GM12878 (cell line): ENCODE data around the gene TRPM3. TPM values are rescaled to one million over a fixed set of nuclear protein-coding genes. Genes with fewer than 3 reads are reported as not detected.

ENCODE experiments used
- CHD1 ChIP-seq: IDR thresholded peaks from 2 replicates; pipeline ENCODE4 v1.6.1; 2012; ENCODE audit warnings: low read depth, low read length, improper control_type of control experiment
- CTCF ChIP-seq, 3 experiments: IDR thresholded peaks in 2 of 3; conservative IDR thresholded peaks in 1 of 3; 2 replicates each; pipeline ENCODE4 v1.5.1; 2011; ENCODE audit warnings: low read depth in 3 of 3, low read length in 3 of 3, mild to moderate bottlenecking in 3 of 3, control low read depth in 2 of 3, moderate library complexity in 2 of 3, inconsistent platforms in 1 of 3, mixed read lengths in 1 of 3; ENCODE audit not compliant: control insufficient read depth in 2 of 3, insufficient read depth in 1 of 3; ENCODE audit errors: extremely low read depth in 1 of 3
- EGR1 ChIP-seq, 2 experiments: IDR thresholded peaks; 1 replicate in 1 of 2; 2 replicates in 1 of 2; pipeline ENCODE4 v1.6.1; 2011 to 2012; ENCODE audit warnings: low read depth in 2 of 2, low read length in 2 of 2, borderline replicate concordance in 1 of 2, mild to moderate bottlenecking in 1 of 2, moderate library complexity in 1 of 2
- IKZF1 ChIP-seq: fragments of 450-650 bp; conservative IDR thresholded peaks from 2 replicates; pipeline ENCODE4 v1.6.1; 2017; ENCODE audit warnings: antibody characterized with exemption, mild to moderate bottlenecking
- MTA2 ChIP-seq: fragments of 450-650 bp; IDR thresholded peaks from 2 replicates; pipeline ENCODE4 v1.6.1; 2016; ENCODE audit warnings: low read depth, mild to moderate bottlenecking, moderate library complexity
- MYB ChIP-seq: fragments of 150-350 bp; IDR thresholded peaks from 2 replicates; pipeline ENCODE4 v1.6.1; 2014; ENCODE audit warnings: mild to moderate bottlenecking, low read depth, low read length, borderline replicate concordance
- SKIL ChIP-seq: fragments of 450-650 bp; IDR thresholded peaks from 2 replicates; pipeline ENCODE4 v1.6.1; 2017; ENCODE audit warnings: mild to moderate bottlenecking, low read depth, inconsistent platforms; ENCODE audit not compliant: poor library complexity, severe bottlenecking
- SMC3 ChIP-seq: IDR thresholded peaks from 2 replicates; pipeline ENCODE4 v1.6.1; 2011; ENCODE audit warnings: low read length, improper control_type of control experiment, borderline replicate concordance
- TAF1 ChIP-seq: IDR thresholded peaks from 2 replicates; pipeline ENCODE4 v1.6.1; 2011; ENCODE audit warnings: mild to moderate bottlenecking, low read depth, low read length, borderline replicate concordance
- USF2 ChIP-seq: IDR thresholded peaks from 2 replicates; pipeline ENCODE4 v1.6.1; 2011; ENCODE audit warnings: low read depth, low read length, improper control_type of control experiment, borderline replicate concordance
- polyA plus RNA-seq, 11 experiments: library from polyadenylated mRNA; depleted of rRNA in 4 of 11; unstranded in 6 of 11; stranded (reverse) in 5 of 11; fragments of >200 nt; fragmentation: Nextera tagmentation in 4 of 11; fragmentation: Illumina TruSeq in 1 of 11; extraction: Ambion mirVana in 4 of 11; extraction: Trizol in 1 of 11; gene quantifications; 1 replicate in 1 of 11; 2 replicates in 10 of 11; pipeline versions ENCODE4 v1.2.1 to v1.2.3, GENCODE V29; 2011 to 2016; ENCODE audit warnings: inconsistent platforms in 2 of 11, missing spikeins in 2 of 11, low read depth in 1 of 11
- total RNA-seq, 4 experiments: library from RNA; depleted of rRNA in 3 of 4; stranded (reverse); fragments of >200 nt in 3 of 4; fragmentation: Illumina TruSeq in 1 of 4; extraction: Trizol in 1 of 4; gene quantifications; 2 replicates each; pipeline versions ENCODE4 v1.2.1 to v1.2.3, GENCODE V29; 2013 to 2021

The TRPM3 gene
- total and polyA plus RNA-seq, 10 of the 15 experiments (the other 5 are each of a cell fraction or from before 2014, with no cell fraction given): not detected

- TF ChIP-seq MYB: no peak
- TF ChIP-seq CTCF (IDR thresholded peaks at IDR 0.05 in 2 of 3, conservative IDR thresholded peaks at IDR 0.05 in 1 of 3; ENCODE audit: control insufficient read depth in 2 of 3, extremely low read depth in 1 of 3, insufficient read depth in 1 of 3, low read depth in 3 of 3, low read length in 3 of 3): peak; percentile 65 to 80 (median 72)
- TF ChIP-seq SMC3: peak; percentile 42; the same call in 1 of the 2 replicates
- TF ChIP-seq EGR1 (IDR thresholded peaks at IDR 0.05; ENCODE audit: borderline replicate concordance in 1 of 2, low read depth in 2 of 2, low read length in 2 of 2): no peak
- no peak for TF ChIP-seq IKZF1
- no peak for TF ChIP-seq SKIL
- no peak for TF ChIP-seq USF2
- no peak for TF ChIP-seq CHD1
- TF ChIP-seq MTA2: no peak
- TF ChIP-seq TAF1: no peak
Observed at GRCh38 chr9:70924895-70925547, 196.4 kb downstream of the TRPM3 start (continued).
